HG03159 (cell line): ENCODE measurements around the gene TRUB2.
A peak's percentile ranks its signal among the peaks of the same experiment; 100 is the strongest.
"Not testable (repeated sequence)": the region's sequence is repeated elsewhere in the genome, so short reads cannot be mapped to it uniquely, and the experiment has no call there.

Experiments
- ATAC-seq: cut with Tn5 transposase; IDR thresholded peaks from one replicate; pipeline ENCODE4 v1.9.1; 2021; ENCODE audit warnings: mild to moderate bottlenecking, moderate library complexity; ENCODE audit not compliant: unreplicated experiment

TRUB2 gene

DNA sequence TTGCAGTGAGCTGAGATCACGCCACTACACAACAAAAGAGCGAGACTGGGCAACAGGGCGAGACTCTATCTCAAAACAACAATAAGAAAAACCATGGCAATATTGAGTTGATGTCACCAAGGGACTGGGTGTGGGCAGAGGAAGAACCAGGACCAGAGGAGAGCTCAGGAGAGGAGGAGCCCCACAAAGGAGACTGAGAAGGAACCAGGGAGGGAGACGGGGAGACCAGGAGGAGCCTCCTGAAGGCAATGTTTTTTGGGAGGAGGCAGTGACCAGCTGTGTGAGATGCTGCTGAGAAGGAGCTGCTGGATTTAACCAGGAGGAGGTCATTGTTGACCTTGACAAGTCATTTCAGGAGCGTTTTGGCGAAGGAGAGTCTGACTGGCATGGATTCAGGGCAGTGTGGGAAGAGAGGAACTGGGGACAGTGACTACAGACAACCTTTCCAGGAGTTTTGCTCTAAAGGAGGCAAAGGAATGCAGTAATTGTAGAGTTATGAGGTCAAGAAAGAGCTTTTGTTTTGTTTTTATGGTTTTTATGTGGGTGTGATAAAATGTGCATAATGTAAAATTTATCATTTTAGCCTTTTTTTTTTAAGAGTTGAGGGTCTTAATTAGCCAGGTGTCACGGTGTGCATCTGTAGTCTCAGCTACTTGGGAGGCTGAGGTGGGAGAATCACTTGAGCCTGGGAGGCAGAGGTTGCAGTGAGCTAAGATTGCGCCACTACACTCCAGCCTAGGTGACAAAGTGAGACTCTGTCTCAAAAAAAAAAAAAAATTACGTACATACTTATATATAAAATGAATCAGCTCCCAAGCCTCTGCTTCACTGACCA lies 17.9 kb downstream of the TRUB2 start:
- ATAC-seq: no peak

DNA sequence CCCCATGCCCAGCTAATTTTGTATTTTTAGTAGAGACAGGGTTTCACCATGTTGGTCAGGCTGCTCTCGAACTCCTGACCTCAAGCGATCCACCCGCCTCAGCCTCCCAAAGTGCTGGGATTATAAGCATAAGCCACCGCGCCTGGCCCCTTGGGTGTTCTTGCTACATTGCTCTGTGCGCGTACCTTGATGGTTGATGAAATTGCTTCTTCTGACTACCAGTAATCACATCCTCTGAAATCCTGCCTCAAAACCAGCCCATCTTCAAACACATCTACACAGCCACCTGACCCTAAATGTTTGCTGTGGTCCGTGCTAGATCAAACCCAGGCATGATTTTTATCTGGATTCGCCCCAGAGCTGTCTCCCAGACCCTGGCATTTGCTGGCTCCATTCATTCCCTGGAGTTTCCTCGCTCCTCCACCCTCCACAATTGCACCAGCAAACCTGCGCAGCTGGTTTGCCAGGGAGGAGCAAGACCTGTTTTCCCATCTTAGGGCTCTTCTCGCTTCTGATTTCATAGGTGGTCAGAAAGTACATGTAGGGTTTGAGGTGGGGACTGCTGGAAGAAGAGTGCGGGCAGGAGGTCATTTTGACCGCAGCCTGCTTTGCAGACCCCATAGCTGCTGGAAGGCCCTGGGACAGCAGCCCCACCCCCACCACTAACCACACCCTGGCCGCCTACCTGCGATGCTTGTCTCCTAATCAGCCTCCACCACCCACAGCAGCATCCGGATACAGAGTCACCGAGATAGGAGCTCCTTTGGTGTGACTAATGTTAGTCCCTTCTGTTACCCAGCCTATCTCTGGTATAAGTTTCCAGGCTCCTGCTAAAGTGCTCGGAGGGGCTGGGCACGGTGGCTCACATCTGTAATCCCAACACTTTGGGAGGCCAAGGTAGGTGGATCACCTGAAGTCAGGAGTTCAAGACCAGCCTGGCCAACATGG lies 23.4 kb downstream of the TRUB2 start:
- ATAC-seq: no peak

- ATAC-seq: no peak
These were observed 24.9 kb downstream of the TRUB2 start for GRCh38 chr9:128297221-128297773.

DNA sequence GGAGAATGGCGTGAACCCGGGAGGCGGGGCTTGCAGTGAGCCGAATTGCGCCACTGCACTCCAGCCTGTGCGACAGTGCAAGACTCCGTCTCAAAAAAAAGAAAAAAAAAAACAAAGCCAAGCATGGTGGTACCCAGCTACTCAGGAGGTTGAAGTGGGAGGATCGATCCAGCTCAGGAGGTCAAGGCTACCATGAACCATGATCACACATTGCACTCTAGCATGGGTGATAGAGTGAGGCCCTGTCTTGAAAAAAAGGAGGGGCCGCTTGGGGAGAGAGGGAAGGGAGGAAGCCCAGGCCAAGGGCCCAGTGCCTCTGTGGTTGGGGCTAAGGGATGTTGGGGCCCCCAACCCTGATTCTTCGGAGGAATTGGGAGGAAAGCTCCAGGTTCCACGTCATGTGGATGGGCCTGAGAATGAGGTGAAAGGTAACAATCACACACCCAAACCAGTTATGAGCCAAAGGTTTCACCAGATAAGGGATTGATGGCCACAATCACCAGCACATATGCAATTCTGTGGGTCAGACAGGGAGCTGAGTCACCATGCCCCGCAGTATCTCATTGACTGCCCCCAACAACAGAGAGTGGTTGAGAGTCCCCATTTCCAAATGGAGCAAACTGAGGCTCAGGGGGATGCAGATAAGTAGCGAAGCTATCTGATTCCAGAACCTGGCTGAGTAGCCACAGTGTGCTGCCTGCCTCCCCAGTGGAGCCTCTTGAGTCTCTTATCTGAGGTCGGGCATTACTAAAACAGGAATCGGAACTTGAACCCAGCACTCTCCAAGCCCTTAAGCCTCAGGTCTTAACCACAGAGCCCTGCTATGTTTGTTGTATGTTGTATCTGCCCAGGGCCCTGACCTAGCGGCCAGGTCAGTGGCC lies 25.7 kb downstream of the TRUB2 start:
- ATAC-seq: no peak

- no peak for ATAC-seq
These were observed 28.1 kb downstream of the TRUB2 start for GRCh38 chr9:128294142-128294541.

DNA sequence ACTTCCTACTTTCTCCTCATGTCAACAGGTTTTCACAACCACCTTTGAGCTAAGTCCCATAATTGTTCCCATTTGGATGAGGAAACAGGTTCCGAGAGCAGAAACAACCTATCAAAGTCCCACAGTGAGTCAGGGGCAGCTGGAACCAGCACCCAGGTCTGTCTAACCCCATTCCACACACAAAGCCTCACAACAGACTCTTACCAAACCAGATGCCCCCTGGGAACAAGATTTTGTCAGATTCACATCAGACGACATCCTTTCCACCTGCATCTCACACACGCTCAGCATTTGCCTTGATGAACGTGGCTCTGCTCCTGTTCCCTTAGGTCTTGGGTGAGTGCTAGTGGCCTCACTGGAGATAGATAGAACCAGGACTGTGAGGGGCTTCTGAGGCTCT lies 29.2 kb downstream of the TRUB2 start:
- ATAC-seq: no peak

- no peak for ATAC-seq
These were observed 30.2 kb downstream of the TRUB2 start for GRCh38 chr9:128292009-128292408.

DNA sequence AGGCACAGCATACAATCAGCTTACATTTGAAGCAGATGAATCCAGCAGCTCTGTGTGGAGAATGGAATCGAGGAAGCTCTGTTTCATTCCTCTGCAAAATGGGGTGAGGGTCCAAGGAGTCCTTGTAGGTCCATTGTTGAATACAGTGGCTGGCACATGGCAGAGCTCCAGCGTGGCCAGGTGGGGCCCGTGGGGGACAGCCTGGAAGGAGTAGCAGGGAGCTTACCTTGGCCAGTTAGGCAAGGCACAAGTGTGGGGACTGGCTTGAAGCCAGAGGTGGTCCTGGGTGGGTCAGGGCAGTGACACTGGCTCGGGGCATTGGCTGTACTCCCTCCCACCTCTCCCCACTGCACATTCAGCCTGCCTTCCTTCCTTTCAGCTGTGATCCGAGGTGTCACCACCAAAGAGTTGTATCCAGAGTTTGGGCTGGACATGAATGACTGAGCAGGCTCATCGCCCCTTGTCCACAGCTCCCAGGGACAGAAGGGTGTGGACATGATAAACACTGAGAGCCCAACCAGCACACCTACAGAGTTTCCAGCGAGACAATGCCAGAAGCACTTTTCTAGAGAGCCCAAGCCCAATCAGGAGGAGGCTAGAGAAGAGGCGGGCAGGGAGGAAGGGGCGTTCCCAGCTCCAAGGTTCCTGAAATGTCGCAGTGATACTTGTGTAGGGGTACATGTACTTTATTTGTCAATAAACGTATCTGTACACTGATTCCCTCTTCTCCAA lies 33.8 kb downstream of the TRUB2 start:
- ATAC-seq: no peak

GRCh38 chr9:128286440-128286839 lies 35.8 kb downstream of the TRUB2 start:
- ATAC-seq: no peak

- no peak for ATAC-seq
These were observed 37.0 kb downstream of the TRUB2 start for GRCh38 chr9:128285033-128285784.

DNA sequence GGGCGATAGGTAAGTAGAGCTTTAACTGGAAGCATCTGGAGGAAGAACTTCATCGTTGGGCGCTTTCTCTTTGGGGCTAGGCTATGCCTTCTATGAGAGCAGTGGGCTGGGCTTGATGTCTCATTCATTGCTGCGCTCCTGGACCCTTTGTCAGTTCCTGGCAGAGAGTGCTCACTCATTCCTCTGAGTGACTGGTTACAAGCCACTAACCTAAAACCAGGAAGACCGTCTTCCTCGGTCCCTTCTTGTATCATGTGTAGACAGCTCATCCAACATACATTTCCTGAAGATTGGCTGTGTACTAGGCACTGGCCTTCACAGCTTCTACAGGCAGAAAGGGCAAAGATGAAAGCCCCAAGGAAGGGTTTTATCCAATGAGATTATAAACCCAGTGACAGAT lies 39.7 kb downstream of the TRUB2 start:
- no peak for ATAC-seq

- ATAC-seq: no peak
These were observed 42.1 kb downstream of the TRUB2 start for GRCh38 chr9:128280084-128280622.

DNA sequence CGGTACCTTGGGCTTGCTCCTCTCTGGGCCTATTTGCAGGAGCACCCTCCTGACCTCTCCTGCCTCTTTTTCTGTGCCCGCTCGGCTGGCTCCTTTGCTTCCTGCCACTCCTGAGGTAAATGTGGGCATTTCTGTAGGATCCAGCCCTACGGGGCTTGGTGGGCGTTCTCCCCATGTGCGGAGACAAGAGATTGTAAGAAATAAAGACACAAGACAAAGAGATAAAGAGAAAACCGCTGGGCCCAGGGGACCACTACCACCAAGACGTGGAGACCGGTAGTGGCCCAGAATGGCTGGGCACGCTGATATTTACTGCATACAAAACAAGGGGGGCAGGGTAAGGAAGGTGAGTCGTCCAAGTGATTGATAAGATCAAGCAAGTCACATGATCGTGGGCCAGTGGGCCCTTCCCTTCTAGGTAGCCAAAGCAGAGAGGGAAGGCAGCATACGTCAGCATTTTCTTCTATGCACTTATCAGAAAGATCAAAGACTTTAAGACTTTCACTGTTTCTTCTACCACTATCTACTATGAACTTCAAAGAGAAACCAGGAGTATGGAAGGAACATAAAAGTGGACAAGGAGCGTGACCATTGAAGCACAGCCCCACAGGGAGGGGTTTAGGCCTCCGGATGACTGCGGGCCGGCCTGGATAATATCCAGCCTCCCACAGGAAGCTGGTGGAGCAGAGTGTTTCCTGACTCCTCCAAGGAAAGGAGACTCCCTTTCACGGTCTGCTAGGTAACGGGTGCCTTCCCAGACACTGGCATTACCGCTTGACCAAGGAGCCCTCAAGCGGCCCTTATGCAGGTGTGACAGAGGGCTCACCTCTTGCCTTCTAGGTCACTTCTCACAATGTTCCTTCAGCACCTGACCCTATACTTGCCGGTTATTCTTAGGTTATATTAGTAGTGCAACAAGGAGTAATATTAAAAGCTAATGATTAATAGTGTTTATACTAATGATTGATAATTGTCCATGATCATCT lies 42.9 kb downstream of the TRUB2 start:
- ATAC-seq: not testable (repeated sequence)

DNA sequence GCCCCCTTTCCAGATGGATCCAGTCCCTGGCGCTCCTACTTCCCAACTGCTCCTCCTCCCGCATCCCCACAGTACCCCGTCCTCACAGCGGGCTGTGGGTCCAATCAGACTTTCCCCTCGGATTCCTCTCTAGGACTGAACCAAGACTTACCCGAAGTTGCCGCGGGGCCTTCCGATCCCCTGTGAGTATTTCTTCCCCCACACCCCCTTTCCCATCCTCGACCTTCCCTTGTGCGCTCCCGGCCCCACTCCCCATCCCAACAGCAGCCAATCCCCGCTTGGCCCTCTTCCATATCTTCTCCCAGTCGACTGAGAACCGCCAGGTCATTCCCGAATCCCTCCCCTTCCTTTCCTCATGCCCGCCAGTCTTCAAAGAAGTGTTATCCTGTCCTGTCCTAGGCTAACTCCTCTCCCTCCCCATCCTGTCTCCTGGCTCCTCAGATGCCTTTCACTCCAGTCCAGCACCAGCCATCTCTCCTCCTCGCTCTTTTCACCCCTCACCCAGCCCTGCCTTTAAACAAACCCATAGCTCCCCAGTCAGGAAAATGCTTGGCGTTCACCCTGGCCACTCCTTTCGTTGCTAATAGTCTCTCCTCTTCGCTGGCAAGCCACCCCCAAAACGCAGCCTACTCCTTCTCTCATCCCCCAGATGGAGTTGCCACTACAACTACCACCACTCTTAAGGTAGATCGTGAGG lies 45.5 kb downstream of the TRUB2 start:
- ATAC-seq: no peak

DNA sequence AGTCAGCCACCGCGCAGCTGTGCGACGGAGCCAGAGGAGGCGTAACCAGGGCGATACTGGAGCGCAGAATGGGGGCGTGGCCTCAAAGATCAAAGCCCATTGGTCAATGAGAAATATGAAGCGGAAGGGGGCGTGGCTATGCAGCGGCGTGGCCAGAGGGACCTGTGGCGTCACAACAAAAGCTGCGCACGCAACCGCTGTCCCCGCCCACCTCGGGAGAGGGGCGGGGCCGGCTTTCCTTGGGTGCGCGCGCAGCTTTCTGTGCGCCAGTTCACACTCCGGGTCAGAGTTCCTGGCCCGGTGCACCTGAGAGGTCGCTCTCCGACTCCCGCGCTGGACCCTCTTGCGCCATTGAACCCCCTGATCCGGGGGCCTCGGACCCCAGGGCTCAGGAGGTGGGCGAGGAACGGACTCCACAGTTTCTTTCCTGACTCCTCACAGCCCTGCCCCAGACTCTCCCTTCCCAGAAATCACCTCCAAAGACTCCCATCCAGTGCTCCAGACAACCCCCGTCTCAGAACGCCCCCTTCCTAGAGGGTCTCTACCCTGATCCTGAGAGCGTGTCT lies 46.2 kb downstream of the TRUB2 start, which contains the start of gene SWI5:
TSS of gene SWI5 (plus strand) at position 269 of the 566 bp plus-strand sequence.
- peak; percentile 93 for ATAC-seq

DNA sequence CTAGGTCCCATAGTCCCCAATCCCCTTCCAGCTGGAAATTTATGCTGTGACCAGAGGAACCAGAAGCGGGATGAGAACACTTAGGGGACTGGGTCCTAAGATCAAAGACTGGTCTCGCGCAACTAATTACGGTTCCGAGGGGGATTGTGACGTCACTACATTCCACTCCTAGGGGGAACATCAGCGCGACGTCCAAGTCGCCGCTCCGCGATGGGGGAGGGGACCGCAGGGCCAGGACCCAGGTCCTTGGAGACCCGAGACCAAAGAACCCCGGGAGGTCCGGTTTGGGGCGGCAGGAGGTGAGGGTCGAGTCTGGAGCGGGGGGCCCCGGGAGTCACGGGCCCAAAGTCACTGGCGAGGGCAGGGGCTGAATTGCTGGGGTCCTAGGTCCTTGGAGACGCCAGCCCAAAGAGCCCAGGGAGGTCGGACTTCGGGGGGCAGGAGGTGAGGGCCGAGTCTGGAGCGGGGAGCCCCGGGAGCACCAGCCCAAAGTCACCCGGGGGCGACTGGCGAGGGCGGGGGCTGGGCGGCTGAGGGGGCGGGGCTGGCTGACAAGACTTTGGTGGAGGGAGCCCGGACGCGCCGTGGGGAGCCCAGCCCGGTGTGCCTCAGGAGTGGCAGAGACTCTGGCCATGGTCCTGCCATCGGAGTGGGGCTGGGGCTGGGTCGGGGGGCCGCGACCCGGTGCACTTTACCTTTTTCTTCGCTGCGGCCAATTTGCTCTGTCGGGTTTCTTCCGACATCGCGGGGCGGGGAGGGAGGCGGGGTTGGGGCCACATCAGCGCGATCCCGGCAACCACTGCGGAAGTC lies 46.8 kb downstream of the TRUB2 start, which contains the start of gene GOLGA2:
TSS of gene GOLGA2 (minus strand) at position 810 of the 810 bp plus-strand sequence. CDS start at position 779, 31 bp downstream.
- peak; percentile 47 for ATAC-seq
